ENCODE results near the gene UHMK1.
A peak's percentile ranks its signal among the peaks of the same experiment; 100 is the strongest.
"Not testable (repeated sequence)": the region's sequence is repeated elsewhere in the genome, so short reads cannot be mapped to it uniquely, and the experiment has no call there.

The UHMK1 gene

DNA sequence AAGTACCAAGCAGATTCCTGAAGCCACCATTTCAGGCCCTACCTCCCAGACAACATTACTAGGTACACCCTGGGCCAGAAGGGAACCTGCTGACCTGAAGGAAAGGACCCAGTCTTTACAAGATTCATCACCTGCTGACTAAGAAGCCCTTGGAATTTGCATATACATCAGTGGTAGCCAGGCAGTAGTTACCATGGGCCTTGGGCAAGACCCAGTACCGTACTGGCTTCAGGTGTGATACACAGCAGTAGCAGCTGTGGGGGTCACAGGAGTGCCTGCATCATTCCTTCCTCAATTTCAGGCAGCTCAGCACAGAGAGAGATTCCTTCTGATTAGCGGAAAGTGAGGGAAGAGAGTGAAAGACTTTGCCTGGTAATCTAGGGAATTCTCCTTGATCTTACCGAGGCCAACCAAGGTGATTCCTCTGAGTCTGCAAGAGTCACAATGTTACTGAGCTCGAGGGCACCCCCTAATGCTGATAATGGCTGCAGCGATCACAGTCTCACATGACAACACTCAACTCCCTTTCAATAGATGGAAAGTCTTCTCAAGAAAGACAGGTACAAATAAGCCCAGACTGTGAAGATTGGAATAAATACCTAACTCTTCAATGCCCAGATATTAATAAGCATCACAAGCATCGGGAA lies 22.0 kb upstream of the UHMK1 start:
- H3K9me3 ChIP-seq (ENCODE audit: control insufficient read depth in 2 of 2, low read length in 2 of 2), result no peaks in the 10 kb centered on the region
- no peaks in the 10 kb centered on the region for H3K27me3 ChIP-seq (ENCODE audit: control insufficient read depth in 1 of 2, insufficient read depth in 2 of 2, low read length in 2 of 2)
- H3K27ac ChIP-seq (ENCODE audit: low read length), result no peak overlapping the region

GRCh38 chr1:162476620-162477019 lies 21.0 kb upstream of the UHMK1 start:
- Histone ChIP-seq H3K27me3 (ENCODE audit: control insufficient read depth in 1 of 2, insufficient read depth in 2 of 2, low read length in 2 of 2) (no peaks in the 10 kb centered on the region), H3K27ac (ENCODE audit: low read length) (no peak overlapping the region), H3K36me3 (ENCODE audit: control insufficient read depth in 2 of 2, insufficient read depth in 2 of 2, low read length in 2 of 2) (no peaks in the 10 kb centered on the region), H3K9me3 (ENCODE audit: control insufficient read depth in 2 of 2, low read length in 2 of 2) (no peaks in the 10 kb centered on the region), H3K4me3 (ENCODE audit: low read length in 2 of 2) (no peak overlapping the region), H3K9ac (ENCODE audit: low read length in 2 of 2) (no peak overlapping the region), H3K4me1 (ENCODE audit: control insufficient read depth, insufficient read depth, low read length) (no peaks in the 10 kb centered on the region)

More for the DNA sequence above, 22.0 kb upstream of the UHMK1 start:
- no peaks in the 10 kb centered on the region for H3K4me1 ChIP-seq (ENCODE audit: control insufficient read depth, insufficient read depth, low read length)
- no peak overlapping the region for H3K4me3 ChIP-seq (ENCODE audit: low read length in 2 of 2)
- H3K9ac ChIP-seq (ENCODE audit: low read length in 2 of 2), result no peak overlapping the region
- H3K36me3 ChIP-seq (ENCODE audit: control insufficient read depth in 2 of 2, insufficient read depth in 2 of 2, low read length in 2 of 2), result no peaks in the 10 kb centered on the region

GRCh38 chr1:162485236-162485635 lies 12.4 kb upstream of the UHMK1 start:
- H3K9ac ChIP-seq (ENCODE audit: low read length in 2 of 2), result no peak overlapping the region
- no peaks in the 10 kb centered on the region for H3K9me3 ChIP-seq (ENCODE audit: control insufficient read depth in 2 of 2, low read length in 2 of 2)
- H3K4me1 ChIP-seq (ENCODE audit: control insufficient read depth, insufficient read depth, low read length), result no peaks in the 10 kb centered on the region
- H3K4me3 ChIP-seq (ENCODE audit: low read length in 2 of 2), result no peak overlapping the region
- H3K27me3 ChIP-seq (ENCODE audit: control insufficient read depth in 1 of 2, insufficient read depth in 2 of 2, low read length in 2 of 2), result no peaks in the 10 kb centered on the region
- H3K36me3 ChIP-seq (ENCODE audit: control insufficient read depth in 2 of 2, insufficient read depth in 2 of 2, low read length in 2 of 2), result no peaks in the 10 kb centered on the region
- no peak overlapping the region for H3K27ac ChIP-seq (ENCODE audit: low read length)

- Histone ChIP-seq H3K4me1 (ENCODE audit: control insufficient read depth, insufficient read depth, low read length) (no peaks in the 10 kb centered on the region), H3K4me3 (ENCODE audit: low read length in 2 of 2) (no peak overlapping the region), H3K36me3 (ENCODE audit: control insufficient read depth in 2 of 2, insufficient read depth in 2 of 2, low read length in 2 of 2) (no peaks in the 10 kb centered on the region), H3K27me3 (ENCODE audit: control insufficient read depth in 1 of 2, insufficient read depth in 2 of 2, low read length in 2 of 2) (no peaks in the 10 kb centered on the region), H3K9me3 (ENCODE audit: control insufficient read depth in 2 of 2, low read length in 2 of 2) (no peaks in the 10 kb centered on the region), H3K27ac (ENCODE audit: low read length) (no peak overlapping the region), H3K9ac (ENCODE audit: low read length in 2 of 2) (no peak overlapping the region)
These were observed 10.4 kb upstream of the UHMK1 start for GRCh38 chr1:162487241-162487640.

GRCh38 chr1:162488219-162488618 lies 9.4 kb upstream of the UHMK1 start:
- no peaks in the 10 kb centered on the region for H3K4me1 ChIP-seq (ENCODE audit: control insufficient read depth, insufficient read depth, low read length)
- no peak overlapping the region for H3K27ac ChIP-seq (ENCODE audit: low read length)
- no peaks in the 10 kb centered on the region for H3K36me3 ChIP-seq (ENCODE audit: control insufficient read depth in 2 of 2, insufficient read depth in 2 of 2, low read length in 2 of 2)
- no peaks in the 10 kb centered on the region for H3K9me3 ChIP-seq (ENCODE audit: control insufficient read depth in 2 of 2, low read length in 2 of 2)
- H3K9ac ChIP-seq (ENCODE audit: low read length in 2 of 2), result no peak overlapping the region
- no peaks in the 10 kb centered on the region for H3K27me3 ChIP-seq (ENCODE audit: control insufficient read depth in 1 of 2, insufficient read depth in 2 of 2, low read length in 2 of 2)
- H3K4me3 ChIP-seq (ENCODE audit: low read length in 2 of 2), result no peak overlapping the region

- not testable (repeated sequence) for H3K4me3 ChIP-seq (ENCODE audit: low read length in 2 of 2); H3K9ac ChIP-seq (ENCODE audit: low read length in 2 of 2); H3K27ac ChIP-seq (ENCODE audit: low read length); H3K36me3 ChIP-seq (ENCODE audit: control insufficient read depth in 2 of 2, insufficient read depth in 2 of 2, low read length in 2 of 2); H3K9me3 ChIP-seq (ENCODE audit: control insufficient read depth in 2 of 2, low read length in 2 of 2); H3K4me1 ChIP-seq (ENCODE audit: control insufficient read depth, insufficient read depth, low read length); H3K27me3 ChIP-seq (ENCODE audit: control insufficient read depth in 1 of 2, insufficient read depth in 2 of 2, low read length in 2 of 2)
These were observed 1.9 kb upstream of the UHMK1 start for GRCh38 chr1:162495531-162496233.

DNA sequence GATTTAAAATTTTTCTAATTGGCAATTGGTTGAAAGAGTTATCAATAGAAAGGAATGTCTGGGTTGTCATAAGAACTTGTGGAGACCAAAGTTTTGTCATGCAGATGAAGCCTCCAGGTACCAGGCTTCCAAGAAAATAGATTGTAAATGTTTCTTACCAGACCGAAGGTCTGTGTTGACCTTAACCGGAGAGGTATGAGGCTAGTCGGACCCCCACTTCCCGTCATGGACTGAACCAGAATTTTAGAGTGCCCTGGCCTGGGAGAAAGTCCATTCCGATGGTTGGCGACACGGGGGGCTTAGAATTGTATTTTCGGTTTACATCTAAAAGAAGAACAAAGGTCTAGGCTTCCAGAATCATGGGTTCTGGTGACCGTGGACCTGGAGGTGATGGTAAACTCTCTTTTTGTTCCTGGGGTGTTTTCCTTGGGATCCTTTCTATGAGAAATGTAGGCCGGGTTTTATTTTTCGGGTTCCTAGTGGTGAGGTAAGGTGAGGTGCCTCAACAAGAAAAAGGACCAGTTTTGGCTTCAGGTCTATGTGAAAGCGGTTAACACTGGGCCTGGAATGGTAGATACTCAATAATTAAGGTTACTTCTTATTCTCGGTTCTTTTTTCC lies 405 bp upstream of the UHMK1 start:
- peaks cover 7% of the 10 kb centered on the region for H3K4me1 ChIP-seq (ENCODE audit: control insufficient read depth, insufficient read depth, low read length)
- H3K27me3 ChIP-seq (ENCODE audit: control insufficient read depth in 1 of 2, insufficient read depth in 2 of 2, low read length in 2 of 2), result no peaks in the 10 kb centered on the region
- H3K27ac ChIP-seq (ENCODE audit: low read length), result peak overlapping the region; percentile 83
- H3K4me3 ChIP-seq (ENCODE audit: low read length in 2 of 2), result peak overlapping the region; percentile 90 to 97
- H3K9ac ChIP-seq (ENCODE audit: low read length in 2 of 2), result peak overlapping the region; percentile 90 to 93
- H3K36me3 ChIP-seq (ENCODE audit: control insufficient read depth in 2 of 2, insufficient read depth in 2 of 2, low read length in 2 of 2), result peaks cover 4 to 14% of the 10 kb centered on the region in 2 donors
- no peaks in the 10 kb centered on the region for H3K9me3 ChIP-seq (ENCODE audit: control insufficient read depth in 2 of 2, low read length in 2 of 2)

- H3K27ac ChIP-seq (ENCODE audit: low read length), result peak overlapping the region; percentile 83
- H3K9ac ChIP-seq (ENCODE audit: low read length in 2 of 2), result peak overlapping the region; percentile 90 to 93
- H3K36me3 ChIP-seq (ENCODE audit: control insufficient read depth in 2 of 2, insufficient read depth in 2 of 2, low read length in 2 of 2), result peaks cover 10 to 21% of the 10 kb centered on the region in 2 donors
- peak overlapping the region; percentile 90 to 97 for H3K4me3 ChIP-seq (ENCODE audit: low read length in 2 of 2)
- no peaks in the 10 kb centered on the region for H3K9me3 ChIP-seq (ENCODE audit: control insufficient read depth in 2 of 2, low read length in 2 of 2)
- H3K4me1 ChIP-seq (ENCODE audit: control insufficient read depth, insufficient read depth, low read length), result peaks cover 7% of the 10 kb centered on the region
- no peaks in the 10 kb centered on the region for H3K27me3 ChIP-seq (ENCODE audit: control insufficient read depth in 1 of 2, insufficient read depth in 2 of 2, low read length in 2 of 2)
These were observed 835 bp downstream of the UHMK1 start for GRCh38 chr1:162498496-162498810.

- no peaks in the 10 kb centered on the region for H3K27me3 ChIP-seq (ENCODE audit: control insufficient read depth in 1 of 2, insufficient read depth in 2 of 2, low read length in 2 of 2)
- H3K27ac ChIP-seq (ENCODE audit: low read length), result no peak overlapping the region
- no peaks in the 10 kb centered on the region for H3K9me3 ChIP-seq (ENCODE audit: control insufficient read depth in 2 of 2, low read length in 2 of 2)
- peaks cover 20 to 32% of the 10 kb centered on the region in 2 donors for H3K36me3 ChIP-seq (ENCODE audit: control insufficient read depth in 2 of 2, insufficient read depth in 2 of 2, low read length in 2 of 2)
- peaks cover 7% of the 10 kb centered on the region for H3K4me1 ChIP-seq (ENCODE audit: control insufficient read depth, insufficient read depth, low read length)
- H3K4me3 ChIP-seq (ENCODE audit: low read length in 2 of 2), result no peak overlapping the region
- H3K9ac ChIP-seq (ENCODE audit: low read length in 2 of 2), result no peak overlapping the region
These were observed 3.2 kb downstream of the UHMK1 start for GRCh38 chr1:162500805-162501204.

GRCh38 chr1:162502077-162502476 lies 4.5 kb downstream of the UHMK1 start:
- H3K9me3 ChIP-seq (ENCODE audit: control insufficient read depth in 2 of 2, low read length in 2 of 2), result no peaks in the 10 kb centered on the region
- peaks cover 24 to 37% of the 10 kb centered on the region in 2 donors for H3K36me3 ChIP-seq (ENCODE audit: control insufficient read depth in 2 of 2, insufficient read depth in 2 of 2, low read length in 2 of 2)

DNA sequence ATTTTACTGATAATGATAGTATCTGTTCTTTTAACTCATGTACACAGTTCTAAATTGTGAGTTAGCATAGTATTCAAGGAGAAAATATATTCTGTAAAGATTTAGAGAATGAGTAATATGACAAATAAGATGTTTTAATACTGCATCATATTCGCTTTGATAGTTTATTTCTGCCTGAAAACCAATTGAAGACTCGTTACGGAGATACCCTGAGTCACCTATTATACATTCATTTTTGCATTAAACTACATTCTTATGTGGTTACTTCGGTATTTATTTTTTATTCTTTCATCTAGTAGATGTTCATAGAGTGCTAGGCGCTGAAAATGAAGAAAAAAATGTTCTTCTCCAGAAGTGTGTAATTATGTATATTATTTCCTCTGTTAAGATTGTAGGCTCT lies 5.3 kb downstream of the UHMK1 start:
- Histone ChIP-seq H3K36me3 (ENCODE audit: control insufficient read depth in 2 of 2, insufficient read depth in 2 of 2, low read length in 2 of 2) (peaks cover 25 to 37% of the 10 kb centered on the region in 2 donors), H3K9ac (ENCODE audit: low read length in 2 of 2) (no peak overlapping the region), H3K27ac (ENCODE audit: low read length) (no peak overlapping the region), H3K27me3 (ENCODE audit: control insufficient read depth in 1 of 2, insufficient read depth in 2 of 2, low read length in 2 of 2) (no peaks in the 10 kb centered on the region), H3K4me3 (ENCODE audit: low read length in 2 of 2) (no peak overlapping the region), H3K4me1 (ENCODE audit: control insufficient read depth, insufficient read depth, low read length) (peaks cover 3% of the 10 kb centered on the region), H3K9me3 (ENCODE audit: control insufficient read depth in 2 of 2, low read length in 2 of 2) (no peaks in the 10 kb centered on the region)

More at GRCh38 chr1:162502077-162502476, 4.5 kb downstream of the UHMK1 start:
- peaks cover 6% of the 10 kb centered on the region for H3K4me1 ChIP-seq (ENCODE audit: control insufficient read depth, insufficient read depth, low read length)
- no peaks in the 10 kb centered on the region for H3K27me3 ChIP-seq (ENCODE audit: control insufficient read depth in 1 of 2, insufficient read depth in 2 of 2, low read length in 2 of 2)
- H3K27ac ChIP-seq (ENCODE audit: low read length), result no peak overlapping the region
- H3K9ac ChIP-seq (ENCODE audit: low read length in 2 of 2), result no peak overlapping the region
- H3K4me3 ChIP-seq (ENCODE audit: low read length in 2 of 2), result no peak overlapping the region

Data from stomach smooth muscle (tissue), 2 donors.